ENCODE data around the gene KCNT1. TPM values are rescaled to one million over a fixed set of nuclear protein-coding genes. Genes with fewer than 3 reads are reported as not detected.

Gene KCNT1
- polyA plus RNA-seq, 1 donor = 0.25 TPM

DNA sequence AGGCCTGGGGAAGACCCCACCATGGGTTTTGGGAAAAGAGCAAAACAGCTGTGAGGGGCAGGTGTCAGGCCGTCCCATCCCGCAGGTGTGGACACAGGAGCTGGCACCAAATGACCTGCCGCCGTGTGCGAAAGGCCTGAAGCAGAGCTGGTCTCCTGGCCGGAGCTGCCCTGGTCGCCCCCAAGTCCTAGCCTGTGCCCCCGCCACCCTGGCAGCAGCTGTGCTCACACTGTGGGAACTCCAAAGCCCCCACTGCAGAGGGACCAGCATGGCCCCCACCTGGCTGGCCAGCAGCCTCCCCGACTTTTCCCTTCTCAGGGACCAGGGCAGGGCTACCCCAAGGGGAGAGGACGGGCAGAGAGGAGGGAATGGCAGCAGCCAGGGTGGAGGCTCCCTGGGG, 88.4 kb downstream of the KCNT1 start:
- Histone ChIP-seq H3K4me1 (ENCODE audit: control insufficient read depth, insufficient read depth, low read length) (peaks cover 5% of the 10 kb centered on the region), H3K27ac (ENCODE audit: low read length) (no peak overlapping the region), H3K4me3 (ENCODE audit: low read length) (no peak overlapping the region), H3K36me3 (ENCODE audit: control insufficient read depth, insufficient read depth, low read length) (no peaks in the 10 kb centered on the region), H3K27me3 (ENCODE audit: control insufficient read depth, insufficient read depth, low read length) (no peaks in the 10 kb centered on the region), H3K9me3 (ENCODE audit: control insufficient read depth, low read depth, low read length) (peaks cover 13% of the 10 kb centered on the region)
- no peak for DNase-seq
- WGBS (ENCODE audit: insufficient coverage, low lambda C conversion rate) = no CpG with 5 or more reads among the region's 10 CpGs

DNA sequence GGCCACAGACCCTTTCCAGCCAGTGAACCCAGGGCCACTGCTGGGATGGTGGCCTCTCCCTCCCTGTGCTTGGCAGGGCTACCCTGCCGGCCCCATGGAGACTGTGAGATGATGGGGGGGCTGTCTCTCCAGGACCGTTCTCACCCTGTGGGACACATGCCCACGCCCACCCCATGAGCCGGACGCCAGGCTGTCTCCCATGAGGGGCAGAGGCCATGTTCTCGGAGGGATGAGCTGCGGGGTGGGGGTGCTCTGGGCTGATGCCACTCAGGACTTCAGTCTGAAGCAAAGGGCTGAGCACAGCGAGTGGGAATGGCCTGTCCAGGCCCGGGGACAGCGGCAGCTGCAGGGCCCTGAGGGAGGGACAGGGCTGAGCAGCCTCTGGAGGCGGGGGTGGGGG, 88.9 kb downstream of the KCNT1 start:
- H3K27me3 ChIP-seq (ENCODE audit: control insufficient read depth, insufficient read depth, low read length) = no peaks in the 10 kb centered on the region
- H3K9me3 ChIP-seq (ENCODE audit: control insufficient read depth, low read depth, low read length) = peaks cover 13% of the 10 kb centered on the region
- WGBS (ENCODE audit: insufficient coverage, low lambda C conversion rate) = no CpG with 5 or more reads among the region's 11 CpGs
- DNase-seq = no peak
- no peaks in the 10 kb centered on the region for H3K36me3 ChIP-seq (ENCODE audit: control insufficient read depth, insufficient read depth, low read length)
- no peak overlapping the region for H3K4me3 ChIP-seq (ENCODE audit: low read length)
- peaks cover 5% of the 10 kb centered on the region for H3K4me1 ChIP-seq (ENCODE audit: control insufficient read depth, insufficient read depth, low read length)
- no peak overlapping the region for H3K27ac ChIP-seq (ENCODE audit: low read length)

DNA sequence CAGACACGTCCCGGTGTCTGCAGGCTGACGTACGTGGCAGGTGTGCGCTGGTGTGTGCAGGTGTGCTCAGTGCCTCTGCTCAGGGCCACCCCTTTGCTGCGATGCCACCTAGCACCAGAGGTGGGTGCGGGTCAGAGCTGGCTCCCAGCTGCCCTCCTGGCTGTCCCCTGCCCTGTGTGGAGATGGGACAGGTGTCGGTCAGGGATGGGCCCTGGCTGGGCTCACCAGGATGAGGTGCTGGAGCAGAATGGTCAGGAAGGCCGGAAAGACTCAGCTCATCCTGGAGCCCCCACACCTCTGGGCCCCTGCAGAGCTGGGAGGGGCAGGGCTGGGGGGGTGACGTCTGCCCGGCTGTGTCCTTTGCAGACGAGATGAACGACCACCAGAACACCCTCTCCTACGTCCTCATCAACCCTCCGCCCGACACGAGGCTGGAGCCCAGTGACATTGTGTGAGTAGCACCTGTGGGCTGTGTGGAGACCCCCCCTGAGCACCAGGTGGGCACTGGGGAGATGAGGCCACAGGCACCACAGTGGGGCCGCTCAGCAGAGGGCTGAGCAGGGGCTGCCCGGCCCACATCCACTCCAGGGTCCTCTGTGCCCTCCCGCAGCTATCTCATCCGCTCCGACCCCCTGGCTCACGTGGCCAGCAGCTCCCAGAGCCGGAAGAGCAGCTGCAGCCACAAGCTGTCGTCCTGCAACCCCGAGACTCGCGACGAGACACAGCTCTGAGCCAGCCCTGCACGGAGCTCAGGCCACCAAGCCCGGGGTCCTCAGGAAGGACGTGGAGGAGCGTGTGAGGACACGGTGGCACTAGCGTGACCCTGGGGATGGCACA, 89.7 kb downstream of the KCNT1 start:
- Histone ChIP-seq H3K4me3 (ENCODE audit: low read length) (no peak overlapping the region), H3K9me3 (ENCODE audit: control insufficient read depth, low read depth, low read length) (peaks cover 13% of the 10 kb centered on the region), H3K27ac (ENCODE audit: low read length) (no peak overlapping the region), H3K36me3 (ENCODE audit: control insufficient read depth, insufficient read depth, low read length) (no peaks in the 10 kb centered on the region), H3K4me1 (ENCODE audit: control insufficient read depth, insufficient read depth, low read length) (peaks cover 5% of the 10 kb centered on the region), H3K27me3 (ENCODE audit: control insufficient read depth, insufficient read depth, low read length) (no peaks in the 10 kb centered on the region)
- WGBS (ENCODE audit: insufficient coverage, low lambda C conversion rate) = no CpG with 5 or more reads among the region's 35 CpGs
- no peak for DNase-seq

DNA sequence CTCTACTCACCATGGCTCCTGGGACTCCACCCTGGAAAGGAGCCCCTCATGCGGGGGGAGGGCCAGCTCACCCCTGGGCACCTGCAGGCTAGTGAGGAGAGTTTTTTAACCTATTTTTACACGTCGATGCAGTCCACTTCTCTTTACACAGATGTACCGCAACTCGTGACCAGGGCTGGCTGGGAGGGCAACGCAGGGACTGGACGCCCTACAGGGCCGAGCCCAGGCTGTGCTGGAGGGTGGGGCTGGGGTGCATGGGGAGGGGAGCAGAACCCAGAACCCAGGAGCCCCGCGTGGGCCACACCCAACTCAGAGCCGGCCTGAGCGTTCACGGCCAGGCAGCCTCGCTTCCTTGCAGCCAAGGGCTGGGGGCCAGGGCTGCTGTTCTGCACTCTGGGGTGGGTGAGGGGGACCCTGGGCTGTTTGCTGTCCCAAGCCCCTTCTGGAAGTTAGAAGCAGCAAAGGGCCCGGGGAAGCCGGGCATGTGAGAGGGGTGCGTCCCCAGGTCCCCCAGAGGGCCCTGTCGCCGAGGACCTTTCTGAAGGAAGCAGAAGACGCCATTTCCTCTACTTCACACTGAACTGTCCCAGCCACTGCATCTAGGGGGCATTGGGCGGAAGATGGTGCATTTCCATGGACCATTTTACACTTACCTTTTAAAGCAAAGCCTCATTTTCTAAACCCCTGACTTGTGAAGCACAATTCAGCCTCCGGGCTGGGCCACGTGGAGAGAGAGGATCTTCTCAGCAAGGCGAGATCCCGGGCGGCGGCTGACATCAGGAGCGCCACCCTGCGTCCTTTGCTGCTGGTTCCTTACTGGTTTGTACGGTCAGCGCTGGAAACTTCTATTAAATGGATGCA, 90.5 kb downstream of the KCNT1 start:
- no peaks in the 10 kb centered on the region for H3K27me3 ChIP-seq (ENCODE audit: control insufficient read depth, insufficient read depth, low read length)
- peaks cover 5% of the 10 kb centered on the region for H3K4me1 ChIP-seq (ENCODE audit: control insufficient read depth, insufficient read depth, low read length)
- peaks cover 13% of the 10 kb centered on the region for H3K9me3 ChIP-seq (ENCODE audit: control insufficient read depth, low read depth, low read length)
- no peak overlapping the region for H3K4me3 ChIP-seq (ENCODE audit: low read length)
- no peaks in the 10 kb centered on the region for H3K36me3 ChIP-seq (ENCODE audit: control insufficient read depth, insufficient read depth, low read length)
- no peak for DNase-seq
- WGBS (ENCODE audit: insufficient coverage, low lambda C conversion rate) = no CpG with 5 or more reads among the region's 31 CpGs
- H3K27ac ChIP-seq (ENCODE audit: low read length) = no peak overlapping the region

DNA sequence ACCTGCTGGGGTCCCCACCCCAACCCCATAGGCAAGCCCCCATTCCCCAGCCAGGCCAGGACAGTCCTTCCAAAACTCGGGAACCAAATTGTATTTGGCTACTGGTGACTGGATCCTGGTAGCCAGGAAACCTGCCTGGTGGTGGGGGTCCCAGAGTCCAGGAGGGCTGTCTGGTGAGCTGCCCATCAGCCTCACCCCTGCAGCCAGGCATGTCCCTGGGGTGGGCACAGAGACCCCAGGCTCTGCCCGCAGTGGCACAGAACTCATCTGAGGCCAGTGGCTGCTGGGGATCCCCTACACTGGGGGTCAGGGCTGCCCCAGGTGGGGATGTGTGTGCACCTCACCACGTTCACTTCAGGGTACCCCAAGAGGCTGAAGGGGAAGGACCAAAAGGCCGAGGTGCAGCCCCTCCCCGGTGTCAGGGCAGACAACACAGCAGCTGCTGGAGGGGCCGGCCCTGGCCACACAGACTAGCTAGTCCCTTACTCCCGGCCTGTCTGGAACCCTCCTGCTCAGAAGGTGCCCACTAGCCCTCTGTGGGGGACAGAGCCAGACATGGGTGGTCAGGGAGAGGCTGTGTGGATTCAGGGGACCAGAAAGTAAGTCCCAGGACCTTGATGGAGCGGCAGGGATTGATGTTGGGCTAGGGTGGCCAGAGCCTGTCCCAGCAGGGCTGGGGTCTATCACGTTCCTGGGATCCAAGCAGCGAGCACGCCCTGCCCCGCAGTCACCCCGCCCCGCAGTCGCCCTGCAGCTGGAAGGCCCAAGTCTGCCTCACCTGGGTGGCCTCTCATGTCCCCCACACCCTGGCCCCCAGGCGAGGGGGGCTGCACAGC, 91.5 kb downstream of the KCNT1 start:
- H3K9me3 ChIP-seq (ENCODE audit: control insufficient read depth, low read depth, low read length) = peaks cover 6% of the 10 kb centered on the region
- no peaks in the 10 kb centered on the region for H3K27me3 ChIP-seq (ENCODE audit: control insufficient read depth, insufficient read depth, low read length)
- H3K4me1 ChIP-seq (ENCODE audit: control insufficient read depth, insufficient read depth, low read length) = peaks cover 5% of the 10 kb centered on the region
- H3K36me3 ChIP-seq (ENCODE audit: control insufficient read depth, insufficient read depth, low read length) = no peaks in the 10 kb centered on the region
- no CpG with 5 or more reads among the region's 16 CpGs for WGBS (ENCODE audit: insufficient coverage, low lambda C conversion rate)
- H3K27ac ChIP-seq (ENCODE audit: low read length) = no peak overlapping the region
- DNase-seq = no peak
- H3K4me3 ChIP-seq (ENCODE audit: low read length) = no peak overlapping the region

DNA sequence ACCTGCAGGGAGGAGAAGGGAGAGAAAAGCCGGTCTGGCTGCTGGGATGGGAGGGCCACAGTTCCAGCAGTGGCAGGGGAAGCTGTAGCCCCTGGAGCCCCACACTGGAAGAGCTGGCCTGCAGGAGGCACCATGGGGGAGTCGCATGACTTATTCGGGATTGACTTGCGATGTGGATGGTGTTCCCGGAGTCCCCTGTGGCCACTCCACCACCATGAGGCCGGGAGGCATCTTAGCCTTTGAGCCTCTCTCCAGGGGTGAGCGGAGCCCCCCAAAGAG, 92.0 kb downstream of the KCNT1 start:
- Histone ChIP-seq H3K4me3 (ENCODE audit: low read length) (no peak overlapping the region), H3K27ac (ENCODE audit: low read length) (no peak overlapping the region), H3K9me3 (ENCODE audit: control insufficient read depth, low read depth, low read length) (peaks cover 3% of the 10 kb centered on the region), H3K4me1 (ENCODE audit: control insufficient read depth, insufficient read depth, low read length) (no peaks in the 10 kb centered on the region), H3K36me3 (ENCODE audit: control insufficient read depth, insufficient read depth, low read length) (no peaks in the 10 kb centered on the region), H3K27me3 (ENCODE audit: control insufficient read depth, insufficient read depth, low read length) (no peaks in the 10 kb centered on the region)
- WGBS (ENCODE audit: insufficient coverage, low lambda C conversion rate) = no CpG with 5 or more reads among the region's 7 CpGs
- no peak for DNase-seq

DNA sequence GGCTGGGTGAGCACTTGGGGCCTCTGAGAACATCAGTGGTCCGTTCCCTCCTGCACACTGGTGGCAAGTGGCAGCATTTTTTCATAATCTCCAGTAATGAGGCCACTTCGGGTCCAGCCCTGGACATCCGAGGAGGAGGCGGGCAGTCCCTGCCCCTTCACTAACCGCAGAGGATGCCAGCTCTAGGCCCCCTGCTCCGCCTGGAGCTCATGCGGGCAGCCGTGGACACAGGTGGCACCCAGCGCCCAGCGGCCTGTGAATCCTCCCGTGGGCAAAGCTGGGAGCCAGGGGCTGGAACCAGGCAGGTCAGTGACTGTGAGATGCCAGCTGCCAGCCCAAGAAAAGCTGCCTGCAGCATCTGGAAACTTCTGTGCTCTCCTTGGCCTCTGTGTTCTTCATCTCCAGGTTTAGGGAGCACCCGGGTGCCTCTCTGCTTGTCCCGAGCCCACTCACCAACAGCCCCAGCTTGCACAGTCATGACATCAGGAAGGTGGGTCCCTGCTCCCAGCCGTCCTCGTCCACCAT, 92.4 kb downstream of the KCNT1 start:
- no CpG with 5 or more reads among the region's 15 CpGs for WGBS (ENCODE audit: insufficient coverage, low lambda C conversion rate)
- H3K27me3 ChIP-seq (ENCODE audit: control insufficient read depth, insufficient read depth, low read length) = no peaks in the 10 kb centered on the region
- H3K9me3 ChIP-seq (ENCODE audit: control insufficient read depth, low read depth, low read length) = no peaks in the 10 kb centered on the region

DNA sequence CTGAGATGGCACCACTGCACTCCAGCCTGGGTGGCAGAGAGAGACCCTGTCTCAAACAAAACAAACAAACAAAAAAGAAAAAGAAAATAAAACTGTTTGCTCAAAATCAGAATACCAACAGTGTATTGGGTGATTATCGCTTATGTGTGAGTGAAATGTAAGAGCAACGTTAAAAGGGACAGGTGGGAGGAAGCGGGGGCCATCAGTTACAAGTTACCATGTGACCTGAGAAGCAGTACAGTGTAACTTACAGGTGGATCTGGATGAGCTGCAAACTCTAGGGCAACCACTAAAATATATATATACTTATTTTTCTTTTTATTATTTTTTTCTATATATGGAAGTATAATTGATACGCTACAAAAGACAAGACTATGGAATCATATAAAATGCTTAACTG, 93.4 kb downstream of the KCNT1 start:
- no peaks in the 10 kb centered on the region for H3K27me3 ChIP-seq (ENCODE audit: control insufficient read depth, insufficient read depth, low read length)
- no peak for DNase-seq
- no peak overlapping the region for H3K27ac ChIP-seq (ENCODE audit: low read length)
- 100% methylated on average over 2 of the region's 4 CpGs for WGBS (ENCODE audit: insufficient coverage, low lambda C conversion rate)
- no peak overlapping the region for H3K4me3 ChIP-seq (ENCODE audit: low read length)
- H3K36me3 ChIP-seq (ENCODE audit: control insufficient read depth, insufficient read depth, low read length) = no peaks in the 10 kb centered on the region
- H3K9me3 ChIP-seq (ENCODE audit: control insufficient read depth, low read depth, low read length) = no peaks in the 10 kb centered on the region
- no peaks in the 10 kb centered on the region for H3K4me1 ChIP-seq (ENCODE audit: control insufficient read depth, insufficient read depth, low read length)

More for the DNA sequence above, 92.4 kb downstream of the KCNT1 start:
- no peaks in the 10 kb centered on the region for H3K36me3 ChIP-seq (ENCODE audit: control insufficient read depth, insufficient read depth, low read length)
- H3K27ac ChIP-seq (ENCODE audit: low read length) = no peak overlapping the region
- DNase-seq = no peak
- H3K4me1 ChIP-seq (ENCODE audit: control insufficient read depth, insufficient read depth, low read length) = no peaks in the 10 kb centered on the region
- H3K4me3 ChIP-seq (ENCODE audit: low read length) = no peak overlapping the region

DNA sequence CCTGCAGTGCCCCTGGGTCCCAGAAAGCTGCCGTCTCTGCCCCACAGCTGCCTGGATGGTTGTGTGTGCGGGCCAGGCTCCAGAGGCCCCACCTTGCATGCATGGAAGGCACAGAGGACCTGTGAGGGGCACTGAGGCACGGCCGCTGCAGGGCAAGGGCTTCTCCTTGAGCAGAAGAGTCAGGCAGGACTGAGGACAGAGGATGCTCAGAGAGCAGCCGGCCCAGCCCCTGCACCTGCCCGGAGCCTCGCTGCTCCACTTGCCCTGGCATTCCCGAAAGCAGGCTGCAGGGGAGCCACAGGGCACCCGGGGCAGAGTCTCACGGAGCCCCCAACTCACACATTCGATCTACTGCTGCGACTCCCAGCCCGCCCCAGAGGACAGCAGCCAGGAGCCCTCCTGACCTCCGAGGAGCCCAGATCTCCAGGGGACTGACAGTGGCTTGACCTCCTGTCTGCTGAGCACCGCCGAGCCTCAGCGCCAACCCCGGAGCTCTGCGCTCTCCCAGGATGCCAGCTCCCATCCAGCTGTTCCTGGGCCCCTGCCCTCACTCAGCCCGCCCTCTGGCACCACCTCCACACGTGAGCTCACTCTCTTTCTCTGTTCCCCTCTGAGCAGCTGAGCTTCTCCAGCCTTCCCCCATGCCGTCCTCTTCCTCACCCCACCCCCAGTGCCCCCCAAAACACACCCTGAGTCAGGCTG, 95.0 kb downstream of the KCNT1 start:
- Histone ChIP-seq H3K4me1 (ENCODE audit: control insufficient read depth, insufficient read depth, low read length) (no peaks in the 10 kb centered on the region), H3K27me3 (ENCODE audit: control insufficient read depth, insufficient read depth, low read length) (no peaks in the 10 kb centered on the region), H3K9me3 (ENCODE audit: control insufficient read depth, low read depth, low read length) (no peaks in the 10 kb centered on the region), H3K27ac (ENCODE audit: low read length) (no peak overlapping the region), H3K4me3 (ENCODE audit: low read length) (no peak overlapping the region), H3K36me3 (ENCODE audit: control insufficient read depth, insufficient read depth, low read length) (no peaks in the 10 kb centered on the region)
- DNase-seq = no peak
- no CpG with 5 or more reads among the region's 22 CpGs for WGBS (ENCODE audit: insufficient coverage, low lambda C conversion rate)
